Stomach (tissue), 4 donors: ENCODE measurements around the gene TAGLN2.

Experiments
- CTCF ChIP-seq, 7 experiments: fragments of 450-650 bp in 4 of 7; fragments of 200-600 bp in 3 of 7; sonication (generic) in 3 of 7; IDR thresholded peaks; one replicate each; pipeline ENCODE4 v1.5.1; 2016 to 2019; ENCODE audit warnings: antibody characterized with exemption in 7 of 7, control low read depth in 2 of 7, mild to moderate bottlenecking in 1 of 7
- EP300 ChIP-seq: sonication (generic); formaldehyde crosslinking; IDR thresholded peaks from one replicate; pipeline ENCODE4 v1.6.1; 2017; ENCODE audit warnings: antibody characterized with exemption
- POLR2A ChIP-seq, 4 donors: fragments of 450-650 bp; IDR thresholded peaks; one replicate each; pipeline ENCODE4 v1.6.1; 2016; ENCODE audit warnings: antibody characterized with exemption in 4 of 4, control low read depth in 2 of 4, mild to moderate bottlenecking in 1 of 4, moderate library complexity in 1 of 4
- POLR2AphosphoS5 ChIP-seq, 3 donors: sonication (generic); formaldehyde crosslinking; IDR thresholded peaks; one replicate each; pipeline ENCODE4 v1.6.1; 2016; ENCODE audit warnings: antibody characterized with exemption in 3 of 3

- no peak for TF ChIP-seq POLR2A (IDR thresholded peaks at IDR 0.05)
- TF ChIP-seq CTCF (IDR thresholded peaks at IDR 0.05), result no peak
- TF ChIP-seq EP300, result no peak
- no peak for TF ChIP-seq POLR2AphosphoS5 (IDR thresholded peaks at IDR 0.05)
These were observed 11.9 kb upstream of the TAGLN2 start for GRCh38 chr1:159937054-159937750.
